HEK293 (cell line): Measurements from ENCODE around the gene LIMK2.

ENCODE experiments used
- CTCF ChIP-seq: fragments of 450-650 bp; formaldehyde crosslinking; IDR thresholded peaks from 2 replicates; pipeline ENCODE4 v1.5.1; 2016; ENCODE audit warnings: missing biosample characterization, missing genetic modification characterization
- EGR2 ChIP-seq: fragments of 450-650 bp; formaldehyde crosslinking; IDR thresholded peaks from 2 replicates; pipeline ENCODE4 v1.5.1; 2016; ENCODE audit warnings: low read depth, missing biosample characterization, missing genetic modification characterization
- GLIS1 ChIP-seq: fragments of 450-650 bp; formaldehyde crosslinking; IDR thresholded peaks from 2 replicates; pipeline ENCODE4 v1.5.1; 2016; ENCODE audit warnings: missing biosample characterization, missing genetic modification characterization
- GLIS2 ChIP-seq: fragments of 450-650 bp; formaldehyde crosslinking; IDR thresholded peaks from 2 replicates; pipeline ENCODE4 v1.5.1; 2016; ENCODE audit warnings: missing biosample characterization, missing genetic modification characterization
- IKZF3 ChIP-seq: fragments of 450-650 bp; IDR thresholded peaks from 2 replicates; pipeline ENCODE4 v1.5.0; 2018; ENCODE audit warnings: missing biosample characterization, mild to moderate bottlenecking, missing genetic modification characterization, moderate library complexity
- INSM2 ChIP-seq: fragments of 450-650 bp; formaldehyde crosslinking; IDR thresholded peaks from 2 replicates; pipeline ENCODE4 v1.5.1; 2016; ENCODE audit warnings: missing biosample characterization, missing genetic modification characterization
- KLF8 ChIP-seq: fragments of 450-650 bp; formaldehyde crosslinking; IDR thresholded peaks from 2 replicates; pipeline ENCODE4 v1.5.1; 2016; ENCODE audit warnings: missing biosample characterization, missing genetic modification characterization
- MYNN ChIP-seq: fragments of 450-650 bp; formaldehyde crosslinking; IDR thresholded peaks from 2 replicates; pipeline ENCODE4 v1.5.1; 2016; ENCODE audit warnings: missing biosample characterization, missing genetic modification characterization, borderline replicate concordance
- PRDM10 ChIP-seq: fragments of 450-650 bp; formaldehyde crosslinking; IDR thresholded peaks from 2 replicates; pipeline ENCODE4 v1.5.1; 2016; ENCODE audit warnings: missing biosample characterization, missing genetic modification characterization
- PRDM4 ChIP-seq: fragments of 450-650 bp; formaldehyde crosslinking; IDR thresholded peaks from 2 replicates; pipeline ENCODE4 v1.5.1; 2017; ENCODE audit warnings: missing biosample characterization, missing genetic modification characterization
- SP2 ChIP-seq: fragments of 450-650 bp; formaldehyde crosslinking; IDR thresholded peaks from 2 replicates; pipeline ENCODE4 v1.5.1; 2016; ENCODE audit warnings: missing biosample characterization, missing genetic modification characterization
- ZBTB17 ChIP-seq: fragments of 450-650 bp; formaldehyde crosslinking; IDR thresholded peaks from 2 replicates; pipeline ENCODE4 v1.5.1; 2016; ENCODE audit warnings: missing biosample characterization, missing genetic modification characterization
- ZEB2 ChIP-seq: fragments of 450-650 bp; formaldehyde crosslinking; IDR thresholded peaks from 2 replicates; pipeline ENCODE4 v1.5.1; 2016; ENCODE audit warnings: missing biosample characterization, missing genetic modification characterization
- ZNF132 ChIP-seq: fragments of 450-650 bp; formaldehyde crosslinking; IDR thresholded peaks from 2 replicates; pipeline ENCODE4 v1.5.1; 2017; ENCODE audit warnings: missing biosample characterization, missing genetic modification characterization, borderline replicate concordance
- ZNF140 ChIP-seq: fragments of 450-650 bp; formaldehyde crosslinking; IDR thresholded peaks from 2 replicates; pipeline ENCODE4 v1.5.1; 2016; ENCODE audit warnings: missing biosample characterization, missing genetic modification characterization
- ZNF24 ChIP-seq: fragments of 450-650 bp; formaldehyde crosslinking; IDR thresholded peaks from 2 replicates; pipeline ENCODE4 v1.5.1; 2016; ENCODE audit warnings: missing biosample characterization, missing genetic modification characterization
- ZNF341 ChIP-seq: fragments of 450-650 bp; formaldehyde crosslinking; IDR thresholded peaks from 2 replicates; pipeline ENCODE4; 2016; ENCODE audit warnings: low read depth, missing biosample characterization, missing genetic modification characterization
- ZNF354C ChIP-seq: fragments of 450-650 bp; formaldehyde crosslinking; IDR thresholded peaks from 2 replicates; pipeline ENCODE4 v1.5.1; 2016; ENCODE audit warnings: missing biosample characterization, missing genetic modification characterization, low read depth, borderline replicate concordance
- ZNF362 ChIP-seq: fragments of 450-650 bp; formaldehyde crosslinking; IDR thresholded peaks from 2 replicates; pipeline ENCODE4 v1.5.1; 2016; ENCODE audit warnings: missing biosample characterization, missing genetic modification characterization
- ZNF529 ChIP-seq: fragments of 450-650 bp; formaldehyde crosslinking; IDR thresholded peaks from 2 replicates; pipeline ENCODE4 v1.5.1; 2017; ENCODE audit warnings: missing genetic modification characterization, missing biosample characterization; ENCODE audit not compliant: insufficient replicate concordance
- ZNF561 ChIP-seq: fragments of 450-650 bp; IDR thresholded peaks from 2 replicates; pipeline ENCODE4 v1.5.1; 2018; ENCODE audit warnings: missing biosample characterization, missing genetic modification characterization, borderline replicate concordance
- ZNF600 ChIP-seq: fragments of 450-650 bp; formaldehyde crosslinking; IDR thresholded peaks from 2 replicates; pipeline ENCODE4 v1.5.1; 2016; ENCODE audit warnings: missing biosample characterization, missing genetic modification characterization
- ZNF692 ChIP-seq: fragments of 450-650 bp; formaldehyde crosslinking; IDR thresholded peaks from 2 replicates; pipeline ENCODE4 v1.5.1; 2016; ENCODE audit warnings: missing biosample characterization, missing genetic modification characterization
- ZSCAN23 ChIP-seq: fragments of 450-650 bp; formaldehyde crosslinking; IDR thresholded peaks from 2 replicates; pipeline ENCODE4 v1.5.1; 2016; ENCODE audit warnings: missing biosample characterization, missing genetic modification characterization
- ZSCAN4 ChIP-seq: fragments of 450-650 bp; formaldehyde crosslinking; IDR thresholded peaks from 2 replicates; pipeline ENCODE4 v1.5.1; 2017; ENCODE audit warnings: missing biosample characterization, missing genetic modification characterization

Gene LIMK2

GRCh38 chr22:31292236-31292989, 80.3 kb downstream of the LIMK2 start, which contains the start of gene PIK3IP1 (continued):
- TF ChIP-seq PRDM10 (tag by site-specific recombination) (peak; percentile 59; the same call in 1 of the 2 replicates), ZNF354C (no peak), ZEB2 (tag by site-specific recombination) (peak; percentile 27; the same call in 1 of the 2 replicates), ZNF341 (peak; percentile 97), ZNF362 (0 out of 2 replicates have a peak, but pooled peaks have one; percentile 21), ZNF600 (peak; percentile 99), ZBTB17 (tag by site-specific recombination) (peak; percentile 84), ZNF529 (tag by site-specific recombination) (no peak), ZNF561 (peak; percentile 80; the same call in 1 of the 2 replicates), ZNF140 (tag by site-specific recombination) (no peak), MYNN (tag by site-specific recombination) (no peak), EGR2 (tag by site-specific recombination) (no peak), ZSCAN23 (no peak), SP2 (tag by site-specific recombination) (peak; percentile 33), ZNF692 (tag by site-specific recombination) (no peak), CTCF (tag by site-specific recombination) (peak; percentile 75), ZSCAN4 (tag by site-specific recombination) (no peak), IKZF3 (peak; percentile 87), KLF8 (tag by site-specific recombination) (peak; percentile 47; the same call in 1 of the 2 replicates), PRDM4 (peak; percentile 91), ZNF132 (tag by site-specific recombination) (no peak), ZNF24 (0 out of 2 replicates have a peak, but pooled peaks have one; percentile 22), GLIS1 (tag by site-specific recombination) (peak; percentile 53), INSM2 (no peak), GLIS2 (tag by site-specific recombination) (peak; percentile 55; the same call in 1 of the 2 replicates)
